AG09309 (cell line): ENCODE results near the gene ARHGAP36.

ENCODE experiments used
- DNase-seq: peaks from one replicate; pipeline ENCODE4 v3.0.0-alpha.2; 2010; ENCODE audit warnings: low read depth
- H3K4me3 ChIP-seq: 2 replicates; pipeline ENCODE4 v1.5.1; 2011; ENCODE audit warnings: mild to moderate bottlenecking, low read depth, low read length, moderate library complexity; ENCODE audit not compliant: control insufficient read depth
- TF ChIP-seq, protein P1 (sequence below): IDR thresholded peaks from 2 replicates; pipeline ENCODE4 v1.5.1; 2011; ENCODE audit warnings: mild to moderate bottlenecking, low read depth, low read length, inconsistent platforms; ENCODE audit not compliant: insufficient read depth, control insufficient read depth; ENCODE audit errors: missing control alignments

ARHGAP36 gene

DNA sequence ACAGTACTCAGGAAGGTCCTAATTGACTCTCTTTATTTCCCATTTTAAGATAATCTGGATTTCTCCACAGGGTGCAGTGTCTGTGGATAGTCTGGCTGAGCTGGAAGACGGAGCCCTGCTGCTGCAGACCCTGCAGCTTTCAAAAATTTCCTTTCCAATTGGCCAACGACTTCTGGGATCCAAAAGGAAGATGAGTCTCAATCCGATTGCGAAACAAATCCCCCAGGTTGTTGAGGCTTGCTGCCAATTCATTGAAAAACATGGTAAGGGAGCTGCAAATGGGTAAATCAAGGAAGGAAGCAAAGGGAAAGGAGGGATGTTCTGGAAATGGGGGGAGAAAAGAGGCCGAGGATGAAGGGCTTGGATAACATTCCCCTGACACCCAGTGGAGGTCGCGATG lies 26.0 kb downstream of the ARHGAP36 start:
- TF ChIP-seq, protein P1, sequence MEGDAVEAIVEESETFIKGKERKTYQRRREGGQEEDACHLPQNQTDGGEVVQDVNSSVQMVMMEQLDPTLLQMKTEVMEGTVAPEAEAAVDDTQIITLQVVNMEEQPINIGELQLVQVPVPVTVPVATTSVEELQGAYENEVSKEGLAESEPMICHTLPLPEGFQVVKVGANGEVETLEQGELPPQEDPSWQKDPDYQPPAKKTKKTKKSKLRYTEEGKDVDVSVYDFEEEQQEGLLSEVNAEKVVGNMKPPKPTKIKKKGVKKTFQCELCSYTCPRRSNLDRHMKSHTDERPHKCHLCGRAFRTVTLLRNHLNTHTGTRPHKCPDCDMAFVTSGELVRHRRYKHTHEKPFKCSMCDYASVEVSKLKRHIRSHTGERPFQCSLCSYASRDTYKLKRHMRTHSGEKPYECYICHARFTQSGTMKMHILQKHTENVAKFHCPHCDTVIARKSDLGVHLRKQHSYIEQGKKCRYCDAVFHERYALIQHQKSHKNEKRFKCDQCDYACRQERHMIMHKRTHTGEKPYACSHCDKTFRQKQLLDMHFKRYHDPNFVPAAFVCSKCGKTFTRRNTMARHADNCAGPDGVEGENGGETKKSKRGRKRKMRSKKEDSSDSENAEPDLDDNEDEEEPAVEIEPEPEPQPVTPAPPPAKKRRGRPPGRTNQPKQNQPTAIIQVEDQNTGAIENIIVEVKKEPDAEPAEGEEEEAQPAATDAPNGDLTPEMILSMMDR: no peak
- DNase-seq: no peak
- no peak overlapping the region for H3K4me3 ChIP-seq

DNA sequence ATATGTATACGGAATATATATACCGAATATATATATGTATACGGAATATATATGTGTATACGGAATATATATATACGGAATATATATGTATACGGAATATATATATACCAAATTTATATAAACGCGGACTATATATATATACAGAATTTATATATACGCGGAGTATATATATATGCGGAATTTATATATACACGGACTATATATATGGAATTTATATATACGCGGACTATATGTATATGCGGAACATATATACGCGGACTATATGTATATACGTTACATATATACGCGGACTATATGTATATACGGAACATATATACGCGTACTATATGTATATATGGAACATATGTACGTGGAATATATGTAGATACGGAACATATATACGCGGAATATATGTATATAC lies 78.6 kb downstream of the ARHGAP36 start:
- TF ChIP-seq, protein P1: no peak
- H3K4me3 ChIP-seq: no peak overlapping the region
- DNase-seq: no peak

DNA sequence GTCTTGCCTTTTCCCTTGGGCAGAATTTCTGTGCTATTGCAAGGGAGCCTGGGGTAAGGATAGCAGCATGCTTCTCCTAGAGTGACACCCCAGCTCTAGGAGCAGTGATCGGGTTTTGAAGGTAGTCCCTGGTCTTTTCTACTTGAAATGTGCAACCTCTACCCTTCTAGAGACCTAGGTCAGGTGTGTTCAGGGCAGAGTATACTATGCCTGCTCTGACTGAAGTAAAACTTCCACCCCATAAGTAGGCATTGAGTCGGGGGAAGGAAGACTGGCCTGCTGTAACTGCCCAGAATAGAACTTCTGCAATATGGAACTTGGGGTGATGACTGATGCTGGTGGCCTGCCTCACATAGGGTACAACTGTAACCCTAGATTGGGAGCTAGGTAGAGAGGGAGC lies 80.9 kb downstream of the ARHGAP36 start:
- TF ChIP-seq, protein P1: no peak
- no peak overlapping the region for H3K4me3 ChIP-seq
- no peak for DNase-seq
